HG03521 (cell line): Measurements from ENCODE around the gene PRSS23.
"Not testable (repeated sequence)": the region's sequence is repeated elsewhere in the genome, so short reads cannot be mapped to it uniquely, and the experiment has no call there.

Source experiments
- ATAC-seq: cut with Tn5 transposase; IDR thresholded peaks from one replicate; pipeline ENCODE4 v1.9.1; 2021; ENCODE audit warnings: mild to moderate bottlenecking, moderate library complexity; ENCODE audit not compliant: unreplicated experiment

PRSS23 gene

DNA sequence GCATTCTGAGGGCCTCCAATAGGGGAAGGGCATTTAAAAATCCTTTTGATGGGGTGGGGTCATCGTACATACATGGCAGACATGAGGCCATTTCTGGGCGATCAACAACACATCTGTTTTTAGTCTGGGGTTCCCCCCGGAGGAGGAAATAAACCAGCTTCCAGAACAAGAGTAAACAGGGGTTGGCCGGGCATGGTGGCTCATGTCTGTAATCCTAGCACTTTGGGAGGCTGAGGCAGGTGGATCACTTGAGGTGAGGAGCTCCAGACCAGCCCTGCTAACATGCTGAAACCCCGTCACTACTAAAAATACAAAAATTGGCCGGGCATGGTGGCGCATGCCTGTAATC, 12.0 kb downstream of the PRSS23 start:
- ATAC-seq: no peak

DNA sequence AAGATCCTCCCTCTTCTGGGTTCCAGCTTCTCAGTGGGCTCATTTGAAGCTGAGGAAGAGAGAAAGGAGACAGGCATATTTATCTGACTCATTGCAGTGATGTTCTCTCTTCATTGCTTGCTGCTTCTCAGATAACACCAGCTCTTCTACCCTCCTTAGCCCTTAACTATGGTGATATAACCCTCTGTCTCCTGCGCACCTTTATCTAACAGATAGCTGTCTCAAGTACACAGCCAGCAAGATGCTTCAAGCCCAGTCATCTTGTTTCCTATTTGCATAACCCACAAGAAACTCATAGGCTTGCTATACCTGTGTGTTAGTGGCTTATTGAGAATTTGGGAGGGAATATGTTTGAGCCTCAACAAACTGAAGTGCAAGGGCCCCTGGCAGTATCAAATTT, 12.6 kb downstream of the PRSS23 start:
- ATAC-seq: peak; percentile 64

DNA sequence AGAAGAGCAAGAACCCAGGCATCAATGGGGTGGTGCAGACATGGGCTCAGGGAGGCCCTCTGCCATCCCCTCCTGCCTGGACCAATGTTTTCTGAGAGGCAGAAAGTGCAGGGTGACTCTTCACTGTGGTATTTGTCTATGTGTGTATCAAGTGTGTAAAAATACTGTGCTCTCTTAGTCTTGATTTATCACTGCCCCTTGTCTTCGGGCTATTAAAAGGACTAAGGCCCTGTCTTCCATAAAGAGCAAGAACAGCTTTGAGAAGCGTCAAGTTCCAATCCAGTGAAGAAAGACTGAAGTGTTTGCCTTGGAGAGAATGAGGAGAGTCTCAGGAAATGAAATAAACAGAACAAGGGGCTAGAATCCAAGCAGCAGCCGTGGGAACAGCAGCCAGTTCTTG, 14.4 kb downstream of the PRSS23 start:
- no peak for ATAC-seq

DNA sequence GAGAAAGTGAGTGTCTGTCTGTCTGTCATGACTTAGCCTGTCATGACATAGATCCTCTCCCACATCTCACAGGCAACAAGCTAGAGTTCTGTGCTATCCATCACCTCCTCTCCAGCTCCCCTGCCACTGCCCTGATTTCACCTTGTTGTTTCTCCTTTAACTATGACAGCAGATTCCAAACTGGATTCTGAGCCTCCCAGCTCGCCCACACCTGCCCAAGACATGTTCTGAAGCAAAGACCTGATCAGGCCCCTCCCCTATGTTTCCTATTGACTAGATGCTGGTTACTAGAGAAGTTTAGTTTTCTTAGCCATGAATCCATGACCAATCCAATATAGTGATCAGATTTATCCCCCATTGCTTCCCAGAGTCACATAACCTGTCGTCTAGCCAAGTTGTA, 15.4 kb downstream of the PRSS23 start:
- ATAC-seq: no peak

DNA sequence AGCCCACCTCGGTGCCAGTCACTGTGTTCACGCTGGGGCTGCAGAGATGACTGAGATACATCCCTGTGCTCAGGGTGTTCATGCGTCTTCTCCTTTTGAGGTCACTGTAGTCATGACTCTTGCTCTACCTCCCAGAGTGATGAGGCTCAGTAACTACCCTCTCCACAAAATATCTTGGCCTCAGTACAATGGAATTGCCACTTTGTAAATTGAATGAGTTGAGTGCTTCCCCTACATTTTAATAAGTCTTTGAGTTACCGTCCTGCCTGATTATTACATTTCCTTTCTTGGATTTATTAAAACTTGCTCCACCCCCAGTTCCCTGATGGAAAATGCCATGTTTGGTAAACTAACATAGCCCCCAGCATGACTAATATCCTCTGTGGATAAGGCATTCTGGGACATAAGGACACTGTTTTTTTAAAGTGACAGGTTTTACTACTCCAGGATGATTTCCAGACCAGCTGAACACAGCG, 15.9 kb downstream of the PRSS23 start:
- no peak for ATAC-seq

DNA sequence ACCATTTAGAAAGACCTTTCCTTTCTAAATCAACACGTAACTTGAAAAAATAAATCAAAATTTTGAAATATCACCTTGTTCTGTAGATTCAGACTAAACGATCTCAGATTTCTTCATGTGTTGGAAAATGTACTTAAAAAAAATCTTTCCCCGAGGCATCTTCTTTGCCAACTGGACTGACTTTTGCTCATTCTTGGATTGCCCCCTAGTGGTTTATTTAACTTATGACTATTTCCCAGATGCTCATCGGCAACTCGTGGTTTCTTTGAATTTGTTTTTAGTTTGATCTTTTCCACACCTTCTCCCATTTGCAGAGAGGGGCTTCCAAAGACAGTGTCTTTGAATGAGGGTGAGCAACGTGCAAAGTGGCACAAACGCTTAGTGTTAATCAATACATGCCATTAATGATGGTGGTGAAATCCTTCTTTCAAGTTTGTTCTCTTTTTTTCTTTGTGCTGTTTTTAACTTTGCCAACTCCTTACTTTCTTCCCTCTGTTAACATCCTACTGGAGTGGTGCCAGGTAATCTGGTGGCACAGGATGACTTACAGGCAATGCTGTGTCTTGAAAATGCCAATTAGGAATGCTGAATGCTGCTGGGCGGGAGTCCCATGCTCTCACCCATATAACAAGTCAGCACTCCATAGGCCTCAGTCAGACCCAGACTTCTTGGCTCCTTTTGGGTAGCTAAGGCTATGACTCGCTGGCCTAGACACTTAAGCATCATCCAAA, 18.3 kb downstream of the PRSS23 start:
- no peak for ATAC-seq

DNA sequence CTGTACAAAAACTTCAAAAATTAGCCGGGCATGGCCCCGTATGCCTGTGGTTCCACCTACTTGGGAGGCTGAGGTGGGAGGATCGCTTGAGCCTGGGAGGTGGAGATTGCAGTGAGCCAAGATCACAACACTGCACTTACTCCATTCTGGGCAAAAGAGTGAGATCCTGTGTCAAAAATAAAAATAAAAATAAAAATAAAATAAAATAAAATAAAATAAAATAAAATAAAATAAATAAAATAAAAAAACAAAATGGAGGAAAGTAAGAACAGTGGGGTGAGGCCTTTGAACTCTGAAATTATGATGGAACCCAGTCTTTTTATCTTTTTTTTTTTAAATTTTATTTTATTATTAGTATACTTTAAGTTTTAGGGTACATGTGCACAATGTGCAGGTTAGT, 23.8 kb downstream of the PRSS23 start:
- not testable (repeated sequence) for ATAC-seq

DNA sequence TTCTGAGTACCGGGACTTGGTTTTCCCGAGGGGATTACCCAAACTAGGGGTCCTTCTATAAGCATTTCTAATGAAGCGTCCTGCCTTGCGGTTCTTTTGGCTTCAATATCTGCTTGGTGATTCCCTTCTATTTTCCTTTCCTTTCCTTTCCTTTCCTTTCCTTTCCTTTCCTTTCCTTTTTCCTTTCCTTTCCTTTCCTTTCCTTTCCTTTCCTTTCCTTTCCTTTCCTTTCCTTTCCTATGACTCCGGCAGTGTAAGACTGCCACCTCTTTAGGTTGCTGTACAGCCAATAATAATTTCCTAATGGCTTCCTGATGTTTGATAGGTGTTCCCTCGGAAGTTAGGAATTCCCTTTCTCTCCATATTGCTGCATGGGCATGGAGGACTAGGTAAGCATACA, 34.0 kb downstream of the PRSS23 start:
- not testable (repeated sequence) for ATAC-seq

DNA sequence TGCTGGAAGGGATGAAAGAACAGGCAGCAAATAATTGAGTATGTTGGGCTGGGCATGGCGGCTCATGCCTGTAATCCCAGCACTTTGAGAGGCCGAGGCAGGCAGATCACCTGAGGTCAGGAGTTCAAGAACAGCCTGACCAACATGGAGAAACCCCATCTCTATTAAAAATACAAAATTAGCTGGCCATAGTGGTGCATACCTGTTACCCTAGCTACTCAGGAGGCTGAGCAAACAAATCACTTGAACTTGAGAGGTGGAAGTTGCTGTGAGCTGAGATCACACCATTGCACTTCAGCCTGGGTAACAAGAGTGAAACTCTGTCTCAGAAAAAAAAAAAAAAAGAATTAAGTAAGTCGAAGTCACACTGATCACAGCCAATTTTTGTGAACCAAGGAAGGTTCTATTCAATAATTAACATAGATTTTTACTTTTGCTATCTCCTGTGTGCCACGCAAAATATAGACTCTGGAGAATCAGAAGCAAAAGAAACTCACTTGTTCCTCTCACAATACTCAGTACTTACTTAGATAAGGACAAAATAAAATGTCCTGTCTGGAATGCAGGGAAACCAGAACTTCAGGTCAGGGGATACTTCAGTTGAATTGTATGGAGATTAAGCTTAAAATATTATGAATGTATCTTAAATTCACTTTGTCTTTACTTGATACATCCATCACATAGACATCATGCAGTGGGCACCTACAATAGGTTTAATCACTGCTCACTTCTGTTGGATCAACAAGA, 44.6 kb downstream of the PRSS23 start:
- not testable (repeated sequence) for ATAC-seq

DNA sequence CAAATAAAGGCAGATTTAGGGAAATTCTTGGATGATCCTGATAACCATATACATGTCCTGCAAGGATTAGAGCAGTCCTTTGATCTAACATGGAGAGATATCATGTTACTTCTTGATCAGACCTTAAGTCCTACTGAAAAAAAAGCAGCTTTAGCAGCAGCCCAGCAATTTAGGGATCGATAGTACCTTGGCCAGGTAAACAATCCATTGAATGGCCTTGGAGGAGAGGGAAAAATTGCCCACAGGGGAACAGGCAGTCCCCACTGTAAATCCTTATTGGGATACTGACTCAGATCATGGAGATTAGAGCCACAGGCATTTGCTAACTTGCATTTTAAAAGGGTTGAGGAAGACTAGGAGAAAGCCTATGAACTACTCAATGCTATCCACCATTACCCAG, 47.8 kb downstream of the PRSS23 start:
- ATAC-seq: no peak

DNA sequence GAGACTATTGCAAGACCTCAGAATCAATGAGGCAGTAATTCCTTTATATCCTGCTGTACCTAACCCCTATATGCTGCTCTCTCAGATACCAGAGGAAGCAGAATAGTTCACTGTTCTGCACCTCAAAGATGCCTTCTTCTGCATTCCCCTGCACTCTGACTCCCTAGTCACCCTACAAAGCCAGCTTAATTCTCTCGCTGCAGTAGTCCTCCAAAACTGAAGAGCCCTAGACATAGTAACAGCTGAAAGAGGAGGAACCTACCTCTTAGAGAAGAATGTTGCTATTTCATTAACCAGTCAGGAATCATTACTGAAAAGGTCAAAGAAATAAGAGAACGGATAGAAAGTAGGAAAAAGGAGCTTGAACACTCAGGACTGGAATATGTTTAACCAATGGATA, 49.3 kb downstream of the PRSS23 start:
- ATAC-seq: no peak
